Measurements from ENCODE around the gene NAV3. TPM values are rescaled to one million over a fixed set of nuclear protein-coding genes. Genes with fewer than 3 reads are reported as not detected.

The NAV3 gene
- total RNA-seq, 1 experiment from 2014 or later = 6.8 TPM

- Histone ChIP-seq H3K4me2 (ENCODE audit: low read length) (no peak overlapping the region), H3K36me3 (ENCODE audit: low read depth, low read length) (no peaks in the 10 kb centered on the region), H3K4me3 (ENCODE audit: low read length) (no peak overlapping the region), H3K9me3 (ENCODE audit: low read length) (no peaks in the 10 kb centered on the region), H3F3A (ENCODE audit: low read length, unreplicated experiment) (no peaks in the 10 kb centered on the region), H3K4me1 (ENCODE audit: insufficient read depth, low read length) (no peaks in the 10 kb centered on the region), H3K9ac (ENCODE audit: low read length) (no peak overlapping the region), H3K79me2 (ENCODE audit: low read length) (no peaks in the 10 kb centered on the region), H4K20me1 (ENCODE audit: low read length) (no peaks in the 10 kb centered on the region), H2AFZ (ENCODE audit: low read length) (no peak overlapping the region), H3K9me2 (replicated peaks; ENCODE audit: low read length) (no peaks in the 10 kb centered on the region), H3K27me3 (ENCODE audit: low read length) (no peaks in the 10 kb centered on the region), H3K27ac (ENCODE audit: low read length) (no peak overlapping the region)
- intact Hi-C loops (cut with micrococcal nuclease) = no loop called here
- no peak for ATAC-seq
- TF ChIP-seq EZH2 (IDR thresholded peaks at IDR 0.05; ENCODE audit: low read length, unreplicated experiment) (no peak), EZH2phosphoT487 (IDR thresholded peaks at IDR 0.05; ENCODE audit: borderline replicate concordance, low read length) (no peak), CTCF (conservative IDR thresholded peaks at IDR 0.05; ENCODE audit: low read depth, low read length) (no peak)
- no peak for DNase-seq
- BruUV-seq (replicated peaks) = no TSS peak
- CTCF ChIA-PET = no interaction called here
- POLR2A ChIA-PET (ENCODE audit: unreplicated experiment) = no interaction called here
Observed at GRCh38 chr12:78035901-78036606, 205.4 kb downstream of the NAV3 start.

GRCh38 chr12:78036874-78037273, 206.2 kb downstream of the NAV3 start:
- H3F3A ChIP-seq (ENCODE audit: low read length, unreplicated experiment) = no peaks in the 10 kb centered on the region
- BruUV-seq (replicated peaks) = no TSS peak
- H3K27ac ChIP-seq (ENCODE audit: low read length) = no peak overlapping the region
- no peaks in the 10 kb centered on the region for H3K27me3 ChIP-seq (ENCODE audit: low read length)
- no peaks in the 10 kb centered on the region for H3K36me3 ChIP-seq (ENCODE audit: low read depth, low read length)
- POLR2A ChIA-PET (ENCODE audit: unreplicated experiment) = no interaction called here
- H3K4me1 ChIP-seq (ENCODE audit: insufficient read depth, low read length) = no peaks in the 10 kb centered on the region
- no peak overlapping the region for H3K4me2 ChIP-seq (ENCODE audit: low read length)
- no peak for ATAC-seq
- CTCF ChIA-PET = no interaction called here
- H3K9ac ChIP-seq (ENCODE audit: low read length) = no peak overlapping the region
- no peak overlapping the region for H3K4me3 ChIP-seq (ENCODE audit: low read length)
- intact Hi-C loops (cut with micrococcal nuclease) = no loop called here
- H3K9me3 ChIP-seq (ENCODE audit: low read length) = no peaks in the 10 kb centered on the region
- TF ChIP-seq EZH2 (IDR thresholded peaks at IDR 0.05; ENCODE audit: low read length, unreplicated experiment) (no peak), CTCF (conservative IDR thresholded peaks at IDR 0.05; ENCODE audit: low read depth, low read length) (no peak), EZH2phosphoT487 (IDR thresholded peaks at IDR 0.05; ENCODE audit: borderline replicate concordance, low read length) (no peak)
- H2AFZ ChIP-seq (ENCODE audit: low read length) = no peak overlapping the region
- no peak for DNase-seq
- H3K9me2 ChIP-seq (replicated peaks; ENCODE audit: low read length) = no peaks in the 10 kb centered on the region
- no peaks in the 10 kb centered on the region for H3K79me2 ChIP-seq (ENCODE audit: low read length)
- no peaks in the 10 kb centered on the region for H4K20me1 ChIP-seq (ENCODE audit: low read length)

- ATAC-seq = no peak
- BruUV-seq (replicated peaks) = no TSS peak
- CTCF ChIA-PET = no interaction called here
Observed at GRCh38 chr12:78037707-78038106, 207.0 kb downstream of the NAV3 start.

More at GRCh38 chr12:78037707-78038106, 207.0 kb downstream of the NAV3 start:
- Histone ChIP-seq H3K4me2 (ENCODE audit: low read length) (no peak overlapping the region), H3K4me3 (ENCODE audit: low read length) (no peak overlapping the region), H3K9me3 (ENCODE audit: low read length) (no peaks in the 10 kb centered on the region), H3K4me1 (ENCODE audit: insufficient read depth, low read length) (no peaks in the 10 kb centered on the region), H3K9ac (ENCODE audit: low read length) (no peak overlapping the region), H3K9me2 (replicated peaks; ENCODE audit: low read length) (no peaks in the 10 kb centered on the region), H3K27me3 (ENCODE audit: low read length) (no peaks in the 10 kb centered on the region), H3K36me3 (ENCODE audit: low read depth, low read length) (no peaks in the 10 kb centered on the region), H2AFZ (ENCODE audit: low read length) (no peak overlapping the region), H3K79me2 (ENCODE audit: low read length) (no peaks in the 10 kb centered on the region), H4K20me1 (ENCODE audit: low read length) (no peaks in the 10 kb centered on the region), H3F3A (ENCODE audit: low read length, unreplicated experiment) (no peaks in the 10 kb centered on the region), H3K27ac (ENCODE audit: low read length) (no peak overlapping the region)
- POLR2A ChIA-PET (ENCODE audit: unreplicated experiment) = no interaction called here
- no peak for DNase-seq
- intact Hi-C loops (cut with micrococcal nuclease) = no loop called here
- TF ChIP-seq EZH2phosphoT487 (IDR thresholded peaks at IDR 0.05; ENCODE audit: borderline replicate concordance, low read length) = no peak
- no peak for TF ChIP-seq EZH2 (IDR thresholded peaks at IDR 0.05; ENCODE audit: low read length, unreplicated experiment)
- peak; percentile 40; the same call in 1 of the 2 replicates for TF ChIP-seq CTCF (conservative IDR thresholded peaks at IDR 0.05; ENCODE audit: low read depth, low read length)

All from PC-3 (cell line).